A549 (cell line): ENCODE data around the gene PRR5L.

ENCODE experiments used
- CEBPB ChIP-seq, 2 experiments: fragments of >200 bp in 1 of 2; sonication (Bioruptor Twin) in 1 of 2; formaldehyde crosslinking in 1 of 2; IDR thresholded peaks; 2 replicates each; pipeline ENCODE4 v1.6.1; 2012 to 2016
- CTCF ChIP-seq: fragments of >200 bp; sonication (Bioruptor Twin); formaldehyde crosslinking; IDR thresholded peaks from 3 replicates; pipeline ENCODE4 v1.5.1; 2016
- POLR2A ChIP-seq: IDR thresholded peaks from 2 replicates; pipeline ENCODE4 v1.6.1; 2012; ENCODE audit warnings: mild to moderate bottlenecking, low read length
- REST ChIP-seq: fragments of 200-600 bp; sonication (generic); IDR thresholded peaks from 2 replicates; pipeline ENCODE4 v1.6.1; 2016; ENCODE audit warnings: antibody characterized with exemption, mild to moderate bottlenecking, moderate library complexity

- TF ChIP-seq CEBPB (IDR thresholded peaks at IDR 0.05) (no peak), REST (no peak), POLR2A (no peak), CTCF (no peak)
Observed at GRCh38 chr11:36257351-36257750, 38.7 kb upstream of the PRR5L start.
